Left ventricle myocardium inferior (tissue), 1 donor: Measurements from ENCODE around the gene ACYP1. TPM values are rescaled to one million over a fixed set of nuclear protein-coding genes. Genes with fewer than 3 reads are reported as not detected.

Experiments used
- DNase-seq: peaks from one replicate; pipeline ENCODE4 v3.0.0-alpha.2; 2020
- H3K27ac ChIP-seq: fragments of 200-600 bp; replicated peaks from 2 replicates; pipeline ENCODE4 v1.8.0; 2021
- H3K27me3 ChIP-seq: fragments of 200-600 bp; 2 replicates; pipeline ENCODE4 v1.8.0; 2021; ENCODE audit warnings: low read depth
- H3K36me3 ChIP-seq: fragments of 200-600 bp; 2 replicates; pipeline ENCODE4 v1.8.0; 2021
- H3K4me1 ChIP-seq: fragments of 200-600 bp; 2 replicates; pipeline ENCODE4 v1.8.0; 2021
- H3K4me3 ChIP-seq: fragments of 200-600 bp; 2 replicates; pipeline ENCODE4 v1.8.0; 2021; ENCODE audit warnings: mild to moderate bottlenecking, moderate library complexity
- H3K9me3 ChIP-seq: fragments of 200-600 bp; replicated peaks from 2 replicates; pipeline ENCODE4 v1.8.0; 2021
- intact Hi-C: fragments of 100-400 bp; cut with micrococcal nuclease; formaldehyde crosslinking; loops from one replicate; pipeline ENCODE4 v1.11.0; 2022
- total RNA-seq: library from RNA; stranded (reverse); fragmentation: NEBNext Ultra II Directional; extraction: Animal tissue kit (Norgen Biotek cat#: 25700); gene quantifications from one replicate; pipeline ENCODE4 v1.2.1, GENCODE V29; 2021
- TF ChIP-seq, protein P1 (sequence below): fragments of 200-600 bp; IDR thresholded peaks from 2 replicates; pipeline ENCODE4 v1.8.0; 2021; ENCODE audit warnings: antibody characterized with exemption, mild to moderate bottlenecking, borderline replicate concordance
- donor health status: DM: no; HTN: yes; CAD: no; lungs with severe emphysema.

Gene ACYP1
- total RNA-seq, 1 donor from 2014 or later = 14.0 TPM

DNA sequence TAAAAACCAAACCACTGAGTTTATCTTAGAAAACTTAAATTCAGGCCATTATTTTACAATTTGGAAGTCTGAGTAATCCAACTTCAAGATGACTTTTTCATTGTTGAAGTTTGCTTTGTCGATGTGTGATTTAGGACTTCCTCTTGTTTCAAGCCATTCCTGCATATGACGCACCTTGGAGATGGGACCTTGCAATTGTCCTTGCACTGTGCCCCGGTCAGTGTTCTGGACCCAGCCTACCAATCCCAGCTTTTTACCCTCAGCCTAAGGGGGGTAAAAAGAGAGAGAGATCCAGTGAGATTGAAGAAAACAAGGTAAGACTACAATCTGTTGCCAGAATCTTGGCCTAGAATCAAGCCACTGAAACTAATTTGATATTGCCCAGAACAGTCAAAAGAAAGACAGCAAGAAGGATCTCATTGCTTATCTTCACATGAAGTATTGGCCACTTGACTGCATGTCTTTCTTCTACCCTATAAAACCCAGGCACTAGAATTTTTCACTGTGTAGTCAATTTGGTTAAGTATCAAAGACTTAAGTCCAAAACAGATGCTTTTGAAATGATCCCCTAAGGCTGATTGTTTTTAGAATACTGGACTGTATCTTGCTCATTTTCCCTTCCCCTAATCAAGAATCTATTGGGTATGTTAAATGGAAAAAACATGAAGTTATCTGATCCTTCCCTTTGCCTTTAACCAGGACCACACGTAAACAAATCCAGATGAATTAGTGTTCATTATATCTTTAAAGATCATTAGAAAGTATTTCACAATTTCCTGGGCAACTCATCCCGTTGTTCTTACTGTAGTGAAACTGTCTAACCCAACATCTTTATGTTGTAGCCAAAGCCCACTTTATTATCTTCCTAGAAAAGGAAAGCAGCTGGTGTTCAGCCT lies 10.2 kb downstream of the ACYP1 start:
- H3K9me3 ChIP-seq = no peaks in the 10 kb centered on the region
- peaks cover 22% of the 10 kb centered on the region for H3K4me1 ChIP-seq
- TF ChIP-seq, protein P1, sequence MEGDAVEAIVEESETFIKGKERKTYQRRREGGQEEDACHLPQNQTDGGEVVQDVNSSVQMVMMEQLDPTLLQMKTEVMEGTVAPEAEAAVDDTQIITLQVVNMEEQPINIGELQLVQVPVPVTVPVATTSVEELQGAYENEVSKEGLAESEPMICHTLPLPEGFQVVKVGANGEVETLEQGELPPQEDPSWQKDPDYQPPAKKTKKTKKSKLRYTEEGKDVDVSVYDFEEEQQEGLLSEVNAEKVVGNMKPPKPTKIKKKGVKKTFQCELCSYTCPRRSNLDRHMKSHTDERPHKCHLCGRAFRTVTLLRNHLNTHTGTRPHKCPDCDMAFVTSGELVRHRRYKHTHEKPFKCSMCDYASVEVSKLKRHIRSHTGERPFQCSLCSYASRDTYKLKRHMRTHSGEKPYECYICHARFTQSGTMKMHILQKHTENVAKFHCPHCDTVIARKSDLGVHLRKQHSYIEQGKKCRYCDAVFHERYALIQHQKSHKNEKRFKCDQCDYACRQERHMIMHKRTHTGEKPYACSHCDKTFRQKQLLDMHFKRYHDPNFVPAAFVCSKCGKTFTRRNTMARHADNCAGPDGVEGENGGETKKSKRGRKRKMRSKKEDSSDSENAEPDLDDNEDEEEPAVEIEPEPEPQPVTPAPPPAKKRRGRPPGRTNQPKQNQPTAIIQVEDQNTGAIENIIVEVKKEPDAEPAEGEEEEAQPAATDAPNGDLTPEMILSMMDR = no peak
- H3K27ac ChIP-seq = no peak overlapping the region
- no peak for DNase-seq
- intact Hi-C loops = no loop called here
- no peaks in the 10 kb centered on the region for H3K36me3 ChIP-seq
- H3K27me3 ChIP-seq = no peaks in the 10 kb centered on the region
- no peak overlapping the region for H3K4me3 ChIP-seq

DNA sequence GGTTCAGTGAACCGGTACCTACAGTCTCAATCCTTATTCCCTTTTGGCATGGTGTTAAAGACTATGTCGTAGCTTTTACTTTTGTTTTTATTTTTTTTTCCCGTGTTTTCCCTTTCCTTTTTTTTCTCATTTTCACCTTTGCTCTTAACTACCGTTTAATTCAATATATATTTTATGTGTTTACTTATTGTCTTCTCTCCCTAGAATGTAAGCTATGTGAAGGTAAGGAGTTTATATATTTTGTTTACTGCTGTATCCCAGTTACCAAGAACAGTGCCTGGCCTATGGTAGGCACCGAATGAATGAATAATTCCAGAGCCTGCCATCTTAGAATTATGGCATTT lies 12.3 kb downstream of the ACYP1 start:
- H3K27ac ChIP-seq = peak overlapping the region; percentile 91
- intact Hi-C loops = no loop called here
- DNase-seq = no peak
- peaks cover 26% of the 10 kb centered on the region for H3K4me1 ChIP-seq
- TF ChIP-seq, protein P1 = no peak
- H3K4me3 ChIP-seq = peak overlapping the region; percentile 74
- no peaks in the 10 kb centered on the region for H3K9me3 ChIP-seq
- H3K27me3 ChIP-seq = no peaks in the 10 kb centered on the region
- H3K36me3 ChIP-seq = no peaks in the 10 kb centered on the region

DNA sequence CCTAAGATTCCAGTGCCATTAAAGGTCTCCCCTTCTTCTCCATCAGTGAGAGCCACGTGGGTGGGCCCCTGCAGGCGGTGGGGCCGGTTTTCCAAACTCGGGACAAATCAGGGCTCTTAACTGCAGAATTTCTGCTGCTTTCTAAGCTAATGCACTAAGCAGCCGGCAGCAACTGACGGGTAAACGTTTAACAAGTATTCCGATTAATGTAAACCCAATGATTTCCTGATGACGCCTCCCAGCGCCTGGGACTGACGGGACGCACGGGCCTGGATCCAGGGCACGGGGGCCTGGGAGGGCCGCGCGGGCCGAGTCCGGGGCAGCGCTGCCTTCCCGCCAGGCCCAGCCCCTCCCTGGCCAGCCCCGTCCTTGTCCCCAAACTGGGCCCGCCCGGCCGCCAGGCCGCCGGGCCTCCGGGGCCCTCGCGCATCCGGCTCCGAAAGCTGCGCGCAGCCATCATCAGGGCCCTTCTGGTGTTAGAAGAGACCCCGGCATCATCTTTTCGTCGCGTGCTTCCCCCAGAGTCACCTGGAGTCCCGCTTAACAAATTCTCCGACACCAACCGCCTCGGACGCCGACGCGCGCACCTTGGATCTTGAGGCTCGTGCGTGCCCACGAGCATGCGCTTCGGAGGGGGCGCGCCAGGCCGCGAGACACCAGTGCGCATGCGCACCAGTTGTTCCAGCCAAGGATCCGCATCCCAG lies 12.8 kb downstream of the ACYP1 start, which contains the start of gene MLH3:
TSS of gene MLH3 (minus strand) at position 616 of the 704 bp plus-strand sequence. CDS start 1,812 bp downstream, outside the sequence.
- DNase-seq = peak; percentile 86
- Histone ChIP-seq H3K4me1 (peaks cover 31% of the 10 kb centered on the region), H3K27me3 (no peaks in the 10 kb centered on the region), H3K4me3 (peak within 1 kb of the TSS; percentile 74), H3K9me3 (no peaks in the 10 kb centered on the region), H3K36me3 (no peaks in the 10 kb centered on the region), H3K27ac (peak within 1 kb of the TSS; percentile 91)
- intact Hi-C loops = no loop called here
- TF ChIP-seq, protein P1 = peak; percentile 15

DNA sequence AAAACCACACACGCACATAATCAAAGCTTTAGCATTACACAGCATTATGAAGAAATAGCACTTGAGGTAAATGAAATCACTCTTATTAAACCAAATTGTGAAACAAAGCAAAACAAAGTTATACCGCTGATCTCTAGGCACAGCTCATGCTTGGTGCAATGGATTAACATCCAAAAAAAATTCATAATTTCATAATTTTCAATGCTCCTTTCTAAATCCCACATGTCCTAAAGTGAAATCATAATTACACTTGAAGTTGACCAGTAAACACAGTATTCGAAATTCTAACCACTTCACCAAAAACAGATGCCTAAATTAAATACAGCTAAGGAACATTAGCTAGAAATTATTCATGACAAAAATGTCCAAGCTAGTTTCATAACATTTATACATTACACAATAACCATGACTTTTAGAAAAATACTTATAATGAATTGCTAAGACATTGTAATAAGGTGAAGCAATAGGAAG lies 14.1 kb downstream of the ACYP1 start:
- H3K36me3 ChIP-seq = no peaks in the 10 kb centered on the region
- intact Hi-C loops = no loop called here
- H3K27me3 ChIP-seq = no peaks in the 10 kb centered on the region
- DNase-seq = no peak
- H3K27ac ChIP-seq = peak overlapping the region; percentile 91
- H3K4me1 ChIP-seq = peaks cover 42% of the 10 kb centered on the region
- no peaks in the 10 kb centered on the region for H3K9me3 ChIP-seq
- TF ChIP-seq, protein P1 = no peak
- H3K4me3 ChIP-seq = peak overlapping the region; percentile 74

DNA sequence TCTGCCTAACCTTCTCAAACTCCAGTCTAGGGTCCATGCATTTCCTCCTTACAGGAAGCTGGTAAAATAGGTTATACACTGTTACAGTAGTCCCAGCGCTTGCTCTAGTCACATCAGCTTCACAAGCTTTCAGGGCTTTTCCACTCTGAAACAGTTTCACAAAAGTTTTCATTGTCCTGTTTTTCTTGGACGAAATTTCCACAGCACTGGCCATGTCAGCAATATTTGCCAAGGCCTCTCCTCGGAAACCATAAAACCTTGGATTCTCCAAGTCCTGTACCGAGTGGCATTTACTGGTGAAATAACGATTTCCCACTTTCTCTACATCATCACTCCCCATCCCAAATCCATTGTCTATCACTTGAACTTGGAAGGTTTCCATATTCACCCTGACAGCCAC lies 14.7 kb downstream of the ACYP1 start:
- peaks cover 48% of the 10 kb centered on the region for H3K4me1 ChIP-seq
- intact Hi-C loops = no loop called here
- TF ChIP-seq, protein P1 = no peak
- no peaks in the 10 kb centered on the region for H3K27me3 ChIP-seq
- H3K27ac ChIP-seq = peak overlapping the region; percentile 91
- H3K36me3 ChIP-seq = no peaks in the 10 kb centered on the region
- DNase-seq = no peak
- peak overlapping the region; percentile 4 for H3K4me3 ChIP-seq
- no peaks in the 10 kb centered on the region for H3K9me3 ChIP-seq
